ENCODE results near the gene TMEM204.

- TF ChIP-seq GATA2 (IDR thresholded peaks at IDR 0.05; ENCODE audit: low read depth, low read length) (no peak), GATA3 (IDR thresholded peaks at IDR 0.05; ENCODE audit: low read depth, low read length) (no peak)
Measured at GRCh38 chr16:1531638-1531910, 1.9 kb upstream of the TMEM204 start.
